ENCODE results near the gene ENTR1. TPM values are rescaled to one million over a fixed set of nuclear protein-coding genes. Genes with fewer than 3 reads are reported as not detected.

The ENTR1 gene
- total RNA-seq (ENCODE audit: low replicate concordance), result 34.9 and 52.3 TPM in 2 replicates

GRCh38 chr9:136410500-136411287 is at the start of gene ENTR1, which contains the start of gene PMPCA:
TSS of gene ENTR1 (minus strand) at chr9:136410614. CDS start at chr9:136410397, 217 bp downstream.
TSS of gene PMPCA (plus strand) at chr9:136410658. CDS start at chr9:136410669, 11 bp downstream.
- peaks cover 11% of the 10 kb centered on the region for H3K27me3 Mint-ChIP-seq (ENCODE audit: insufficient read depth, low read depth)
- Histone ChIP-seq H3K4me2 (peak within 1 kb of the TSS; percentile 100), H3K9me3 (ENCODE audit: low read depth) (no peaks in the 10 kb centered on the region), H3K4me1 (peaks cover 13% of the 10 kb centered on the region), H3F3A (ENCODE audit: low read depth) (no peaks in the 10 kb centered on the region), H3K36me3 (peaks cover 6% of the 10 kb centered on the region), H3K27ac (peak within 1 kb of the TSS; percentile 55), H3K9ac (peak within 1 kb of the TSS; percentile 96), H2AFZ (replicated peaks) (peak within 1 kb of the TSS; percentile 85), H3K79me2 (ENCODE audit: low read depth) (peaks cover 46% of the 10 kb centered on the region), H4K20me1 (ENCODE audit: low read depth) (peaks cover 31% of the 10 kb centered on the region), H3K4me3 (peak within 1 kb of the TSS; percentile 93), H3K27me3 (no peaks in the 10 kb centered on the region)
- TF ChIP-seq EZH2phosphoT487 (IDR thresholded peaks at IDR 0.05) (peak; percentile 23), EZH2 (IDR thresholded peaks at IDR 0.05) (peak; percentile 37), CTCF (IDR thresholded peaks at IDR 0.05) (no peak)
- peak within 1 kb of the TSS; percentile 96 for H3K4me3 Mint-ChIP-seq
- DNase-seq (ENCODE audit: low spot score), result peak; percentile 96
- H3K36me3 Mint-ChIP-seq, result peaks cover 10% of the 10 kb centered on the region
- peak within 1 kb of the TSS; percentile 81 for H3K27ac Mint-ChIP-seq
- H3K4me1 Mint-ChIP-seq, result peaks cover 29% of the 10 kb centered on the region
- H3K9me3 Mint-ChIP-seq, result no peaks in the 10 kb centered on the region

GRCh38 chr9:136459425-136459824 is 49.0 kb upstream of the ENTR1 start:
- no peaks in the 10 kb centered on the region for H3K9me3 Mint-ChIP-seq
- peaks cover 7% of the 10 kb centered on the region for H3K27me3 Mint-ChIP-seq (ENCODE audit: insufficient read depth, low read depth)
- DNase-seq (ENCODE audit: low spot score), result no peak
- TF ChIP-seq EZH2 (IDR thresholded peaks at IDR 0.05) (no peak), EZH2phosphoT487 (IDR thresholded peaks at IDR 0.05) (no peak), CTCF (IDR thresholded peaks at IDR 0.05) (no peak)
- H3K27me3 ChIP-seq, result no peaks in the 10 kb centered on the region
- H4K20me1 ChIP-seq (ENCODE audit: low read depth), result peaks cover 7% of the 10 kb centered on the region
- H3K9me3 ChIP-seq (ENCODE audit: low read depth), result no peaks in the 10 kb centered on the region
- H3F3A ChIP-seq (ENCODE audit: low read depth), result no peaks in the 10 kb centered on the region
- no peak overlapping the region for H3K4me3 ChIP-seq
- peaks cover 3% of the 10 kb centered on the region for H3K36me3 ChIP-seq
- no peak overlapping the region for H3K9ac ChIP-seq
- no peak overlapping the region for H3K27ac Mint-ChIP-seq
- peaks cover 32% of the 10 kb centered on the region for H3K36me3 Mint-ChIP-seq
- H3K4me1 Mint-ChIP-seq, result no peaks in the 10 kb centered on the region
- no peaks in the 10 kb centered on the region for H3K79me2 ChIP-seq (ENCODE audit: low read depth)
- no peak overlapping the region for H2AFZ ChIP-seq (replicated peaks)
- H3K27ac ChIP-seq, result no peak overlapping the region
- no peaks in the 10 kb centered on the region for H3K4me1 ChIP-seq
- H3K4me3 Mint-ChIP-seq, result no peak overlapping the region
- H3K4me2 ChIP-seq, result no peak overlapping the region

GRCh38 chr9:136457326-136457725 is 46.9 kb upstream of the ENTR1 start:
- no peaks in the 10 kb centered on the region for H3K9me3 Mint-ChIP-seq
- Histone ChIP-seq H3K9me3 (ENCODE audit: low read depth) (no peaks in the 10 kb centered on the region), H3K27me3 (no peaks in the 10 kb centered on the region), H3K4me3 (no peak overlapping the region), H3K4me1 (no peaks in the 10 kb centered on the region), H3K9ac (no peak overlapping the region), H2AFZ (replicated peaks) (no peak overlapping the region), H3F3A (ENCODE audit: low read depth) (no peaks in the 10 kb centered on the region), H3K4me2 (no peak overlapping the region), H3K79me2 (ENCODE audit: low read depth) (no peaks in the 10 kb centered on the region), H3K36me3 (no peaks in the 10 kb centered on the region), H3K27ac (no peak overlapping the region), H4K20me1 (ENCODE audit: low read depth) (peaks cover 5% of the 10 kb centered on the region)
- peaks cover 35% of the 10 kb centered on the region for H3K36me3 Mint-ChIP-seq
- no peak overlapping the region for H3K27ac Mint-ChIP-seq
- DNase-seq (ENCODE audit: low spot score), result no peak
- TF ChIP-seq EZH2phosphoT487 (IDR thresholded peaks at IDR 0.05), result no peak
- no peak for TF ChIP-seq CTCF (IDR thresholded peaks at IDR 0.05)
- TF ChIP-seq EZH2 (IDR thresholded peaks at IDR 0.05), result no peak
- H3K27me3 Mint-ChIP-seq (ENCODE audit: insufficient read depth, low read depth), result peaks cover 9% of the 10 kb centered on the region
- H3K4me1 Mint-ChIP-seq, result no peaks in the 10 kb centered on the region
- no peak overlapping the region for H3K4me3 Mint-ChIP-seq
